ENCODE measurements around the gene TBC1D7.

- no peak for TF ChIP-seq POLR2A (IDR thresholded peaks at IDR 0.05; ENCODE audit: extremely low read depth, insufficient read length)
- TF ChIP-seq, protein P1, sequence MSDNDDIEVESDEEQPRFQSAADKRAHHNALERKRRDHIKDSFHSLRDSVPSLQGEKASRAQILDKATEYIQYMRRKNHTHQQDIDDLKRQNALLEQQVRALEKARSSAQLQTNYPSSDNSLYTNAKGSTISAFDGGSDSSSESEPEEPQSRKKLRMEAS (IDR thresholded peaks at IDR 0.05; ENCODE audit: low read depth, low read length): no peak
Measured at GRCh38 chr6:13299403-13299821, 28.9 kb downstream of the TBC1D7 start.

Measured in NB4 (cell line).